Neural progenitor cell (in vitro differentiated cells): Measurements from ENCODE around the gene LIPC.

Source experiments
- EZH2 ChIP-seq: fragments of 200-600 bp; sonication (generic); IDR thresholded peaks from 2 replicates; pipeline ENCODE4 v1.6.1; 2017; ENCODE audit warnings: antibody characterized with exemption, mild to moderate bottlenecking, moderate library complexity
- TF ChIP-seq, protein P1 (sequence below): fragments of 200-600 bp; sonication (generic); IDR thresholded peaks from 2 replicates; pipeline ENCODE4 v1.5.1; 2017; ENCODE audit warnings: antibody characterized with exemption, mild to moderate bottlenecking

DNA sequence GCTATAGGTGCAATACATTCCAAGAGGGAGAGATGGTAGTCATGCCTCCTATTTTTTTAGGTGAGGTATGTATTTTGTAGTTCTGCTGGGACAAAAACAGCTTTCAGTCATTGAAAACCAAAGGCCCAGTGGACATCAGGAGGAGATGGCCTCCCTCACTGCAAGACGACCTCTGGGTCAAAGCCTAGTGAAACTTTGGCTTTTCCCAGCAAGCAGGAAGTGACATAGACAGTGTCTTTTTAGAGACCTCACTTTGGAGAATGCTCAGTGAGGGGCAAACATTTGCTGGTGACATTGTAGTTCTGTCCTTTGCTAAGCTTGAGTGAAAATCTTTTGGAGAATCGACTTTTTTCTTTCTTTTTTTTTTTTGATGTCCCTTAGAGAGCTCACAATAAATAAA lies 27.3 kb downstream of the LIPC start:
- TF ChIP-seq, protein P1, sequence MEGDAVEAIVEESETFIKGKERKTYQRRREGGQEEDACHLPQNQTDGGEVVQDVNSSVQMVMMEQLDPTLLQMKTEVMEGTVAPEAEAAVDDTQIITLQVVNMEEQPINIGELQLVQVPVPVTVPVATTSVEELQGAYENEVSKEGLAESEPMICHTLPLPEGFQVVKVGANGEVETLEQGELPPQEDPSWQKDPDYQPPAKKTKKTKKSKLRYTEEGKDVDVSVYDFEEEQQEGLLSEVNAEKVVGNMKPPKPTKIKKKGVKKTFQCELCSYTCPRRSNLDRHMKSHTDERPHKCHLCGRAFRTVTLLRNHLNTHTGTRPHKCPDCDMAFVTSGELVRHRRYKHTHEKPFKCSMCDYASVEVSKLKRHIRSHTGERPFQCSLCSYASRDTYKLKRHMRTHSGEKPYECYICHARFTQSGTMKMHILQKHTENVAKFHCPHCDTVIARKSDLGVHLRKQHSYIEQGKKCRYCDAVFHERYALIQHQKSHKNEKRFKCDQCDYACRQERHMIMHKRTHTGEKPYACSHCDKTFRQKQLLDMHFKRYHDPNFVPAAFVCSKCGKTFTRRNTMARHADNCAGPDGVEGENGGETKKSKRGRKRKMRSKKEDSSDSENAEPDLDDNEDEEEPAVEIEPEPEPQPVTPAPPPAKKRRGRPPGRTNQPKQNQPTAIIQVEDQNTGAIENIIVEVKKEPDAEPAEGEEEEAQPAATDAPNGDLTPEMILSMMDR, result no peak
- no peak for TF ChIP-seq EZH2
